Measurements from ENCODE around the gene METTL2A.
"Not testable (repeated sequence)": the region's sequence is repeated elsewhere in the genome, so short reads cannot be mapped to it uniquely, and the experiment has no call there.

The METTL2A gene

DNA sequence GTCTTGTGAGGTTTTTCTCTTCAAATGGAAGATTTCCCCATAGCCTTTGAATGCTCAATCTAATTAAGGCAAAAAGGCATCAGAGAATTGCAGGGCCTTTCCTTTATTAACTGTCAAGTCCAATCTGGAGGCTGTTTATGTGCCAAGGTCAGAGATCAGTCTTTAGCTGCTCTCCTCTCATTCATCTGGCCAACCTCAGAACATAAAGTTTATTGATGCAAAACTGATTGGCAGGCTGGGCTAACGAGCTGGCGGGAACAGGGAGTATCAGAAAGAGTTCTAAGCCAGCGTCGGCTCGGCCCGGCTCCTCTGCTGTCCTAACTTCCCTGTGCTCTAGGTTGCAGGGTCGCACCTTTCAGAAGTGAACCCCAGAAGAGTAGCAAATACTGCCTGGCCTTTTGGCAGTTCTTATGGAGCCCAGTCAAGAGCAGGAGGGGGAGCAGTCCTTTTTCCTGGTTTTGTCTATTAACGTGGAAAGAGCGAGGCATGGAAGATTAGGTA lies 47.7 kb downstream of the METTL2A start:
- not testable (repeated sequence) for H3K9me3 ChIP-seq (ENCODE audit: control insufficient read depth, insufficient read depth, low read length); H4K20me1 ChIP-seq (ENCODE audit: control insufficient read depth, insufficient read depth, low read depth, low read length); H3K4me3 ChIP-seq (ENCODE audit: low read length); H3F3A ChIP-seq (ENCODE audit: control insufficient read depth, insufficient read depth); H3K4me2 ChIP-seq (ENCODE audit: low read length); H3K36me3 ChIP-seq (ENCODE audit: control insufficient read depth, low read length); H3K27me3 ChIP-seq (ENCODE audit: control insufficient read depth, low read length); H3K79me2 ChIP-seq (ENCODE audit: control insufficient read depth, low read length); H3K9me2 ChIP-seq (replicated peaks; ENCODE audit: control insufficient read depth, low read length); H3K27ac ChIP-seq (ENCODE audit: low read depth, low read length)
- peaks cover 13% of the 10 kb centered on the region for H3K4me1 ChIP-seq (ENCODE audit: control insufficient read depth, low read length)

DNA sequence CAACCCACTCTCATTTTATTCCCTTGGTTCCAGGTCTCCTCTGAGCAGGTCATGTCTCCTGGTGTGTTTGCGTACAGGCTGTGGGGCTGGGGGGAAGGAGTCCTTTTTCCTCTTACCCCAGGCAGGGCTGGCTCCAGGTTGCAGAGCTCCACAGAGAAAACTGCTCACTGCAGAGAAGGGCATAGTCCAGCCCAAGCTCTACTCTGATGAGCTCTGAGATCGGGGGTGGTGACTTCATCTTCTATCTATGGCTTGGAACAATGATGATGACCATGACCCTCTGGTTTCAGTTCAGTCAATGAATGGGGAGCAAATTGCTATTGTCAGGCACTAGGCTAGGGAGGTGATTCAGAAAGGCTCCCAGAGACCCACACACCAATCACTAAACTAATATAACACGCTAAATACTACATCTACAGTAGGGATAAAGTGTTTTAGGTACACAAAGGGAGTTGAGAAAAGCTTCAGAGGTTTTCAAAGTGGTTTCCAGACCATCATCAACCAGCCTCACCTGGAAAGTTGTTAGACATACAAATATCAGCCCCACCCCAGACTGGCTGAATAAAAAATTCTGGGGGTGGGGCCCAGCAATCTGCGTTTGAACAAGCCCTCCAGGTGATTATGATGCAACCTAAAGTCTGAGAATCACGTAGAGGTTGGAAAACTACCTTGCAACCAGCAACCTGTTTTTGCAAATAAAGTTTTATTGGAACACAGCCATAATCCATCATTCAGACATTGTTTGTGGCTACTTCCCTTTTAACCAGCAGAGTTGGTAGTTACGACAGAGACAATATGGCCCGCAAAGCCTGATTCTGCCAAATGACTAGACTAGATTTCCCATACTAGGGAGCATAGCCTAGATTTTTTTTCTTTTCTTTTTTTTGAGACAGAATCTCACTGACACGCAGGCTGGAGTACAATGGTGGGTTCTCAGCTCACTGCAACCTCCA lies 49.6 kb downstream of the METTL2A start:
- peaks cover 12% of the 10 kb centered on the region; the same call in 1 of the 2 replicates for H3K36me3 ChIP-seq (ENCODE audit: control insufficient read depth, low read length)
- not testable (repeated sequence) for H3K4me2 ChIP-seq (ENCODE audit: low read length); H3K9me3 ChIP-seq (ENCODE audit: control insufficient read depth, insufficient read depth, low read length); H3F3A ChIP-seq (ENCODE audit: control insufficient read depth, insufficient read depth); H3K4me3 ChIP-seq (ENCODE audit: low read length); H3K27ac ChIP-seq (ENCODE audit: low read depth, low read length); H3K9me2 ChIP-seq (replicated peaks; ENCODE audit: control insufficient read depth, low read length); H3K27me3 ChIP-seq (ENCODE audit: control insufficient read depth, low read length); H4K20me1 ChIP-seq (ENCODE audit: control insufficient read depth, insufficient read depth, low read depth, low read length)
- H3K4me1 ChIP-seq (ENCODE audit: control insufficient read depth, low read length), result peaks cover 24% of the 10 kb centered on the region
- peaks cover 27% of the 10 kb centered on the region for H3K79me2 ChIP-seq (ENCODE audit: control insufficient read depth, low read length)

DNA sequence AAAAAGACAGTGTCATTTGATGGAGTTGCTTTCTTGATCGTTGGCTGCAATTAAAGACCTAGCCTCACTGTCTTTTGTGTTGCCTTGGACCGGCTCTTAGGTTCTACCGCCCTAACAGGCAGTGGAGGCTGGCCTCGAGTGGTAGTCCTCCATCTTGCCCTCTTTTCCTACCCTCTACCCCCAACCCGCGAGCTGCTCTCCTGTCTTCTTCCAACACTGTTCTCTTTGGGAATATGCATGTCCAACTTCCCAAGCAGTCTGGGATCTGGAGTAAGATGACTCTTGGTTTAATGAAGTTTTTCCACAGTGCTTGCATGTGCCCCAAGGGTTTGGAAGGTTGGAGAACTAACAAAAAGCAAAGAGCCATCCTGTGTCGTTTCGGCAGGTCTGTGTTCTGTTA lies 53.4 kb downstream of the METTL2A start:
- H3F3A ChIP-seq (ENCODE audit: control insufficient read depth, insufficient read depth); H3K9me3 ChIP-seq (ENCODE audit: control insufficient read depth, insufficient read depth, low read length); H4K20me1 ChIP-seq (ENCODE audit: control insufficient read depth, insufficient read depth, low read depth, low read length); H3K9me2 ChIP-seq (replicated peaks; ENCODE audit: control insufficient read depth, low read length); H3K27me3 ChIP-seq (ENCODE audit: control insufficient read depth, low read length): not testable (repeated sequence)
- H3K27ac ChIP-seq (ENCODE audit: low read depth, low read length), result peak overlapping the region; percentile 59
- H3K4me1 ChIP-seq (ENCODE audit: control insufficient read depth, low read length), result peaks cover 22% of the 10 kb centered on the region
- H3K4me3 ChIP-seq (ENCODE audit: low read length), result peak overlapping the region; percentile 86
- H3K36me3 ChIP-seq (ENCODE audit: control insufficient read depth, low read length), result peaks cover 30% of the 10 kb centered on the region
- peaks cover 58% of the 10 kb centered on the region for H3K79me2 ChIP-seq (ENCODE audit: control insufficient read depth, low read length)
- H3K4me2 ChIP-seq (ENCODE audit: low read length), result peak overlapping the region; percentile 85

DNA sequence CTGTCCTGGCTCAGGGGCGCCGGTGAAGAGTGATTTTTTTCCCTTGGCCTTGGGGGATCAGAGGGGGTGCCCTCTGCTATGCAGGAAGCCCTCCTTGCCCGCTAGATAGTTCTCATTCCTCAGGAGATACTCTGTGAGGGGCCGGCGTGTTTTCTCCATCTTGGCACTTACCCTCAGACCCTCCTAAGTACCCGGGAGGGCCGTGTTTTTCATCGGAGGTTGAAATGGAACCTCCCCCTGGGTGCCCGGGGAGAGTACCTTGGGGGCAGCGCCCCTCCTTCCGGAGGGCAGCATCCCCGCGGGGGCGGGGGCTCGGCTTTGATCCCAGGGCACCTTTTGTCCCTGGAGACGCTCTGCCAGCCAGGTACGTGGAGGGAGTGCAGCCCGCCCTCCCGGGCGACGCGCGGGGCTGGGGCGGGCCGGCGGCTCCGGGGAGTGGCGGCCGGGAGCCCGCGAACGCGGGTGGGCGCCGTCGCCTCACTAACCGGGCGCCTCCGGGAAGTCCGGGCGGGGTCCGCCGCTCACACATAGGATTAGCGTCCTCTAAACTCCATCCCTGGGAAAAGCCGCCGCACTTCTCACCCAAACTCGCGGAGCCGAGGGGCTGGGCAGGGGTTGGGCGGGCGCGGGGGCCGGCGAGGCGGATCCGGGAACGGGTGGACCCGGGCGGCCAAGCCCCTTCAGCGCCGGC lies 54.2 kb downstream of the METTL2A start:
- peak overlapping the region; percentile 59 for H3K27ac ChIP-seq (ENCODE audit: low read depth, low read length)
- peak overlapping the region; percentile 85 for H3K4me2 ChIP-seq (ENCODE audit: low read length)
- peak overlapping the region; percentile 86 for H3K4me3 ChIP-seq (ENCODE audit: low read length)
- H3K27me3 ChIP-seq (ENCODE audit: control insufficient read depth, low read length); H4K20me1 ChIP-seq (ENCODE audit: control insufficient read depth, insufficient read depth, low read depth, low read length); H3F3A ChIP-seq (ENCODE audit: control insufficient read depth, insufficient read depth); H3K9me2 ChIP-seq (replicated peaks; ENCODE audit: control insufficient read depth, low read length); H3K9me3 ChIP-seq (ENCODE audit: control insufficient read depth, insufficient read depth, low read length): not testable (repeated sequence)
- H3K4me1 ChIP-seq (ENCODE audit: control insufficient read depth, low read length), result peaks cover 29% of the 10 kb centered on the region
- H3K79me2 ChIP-seq (ENCODE audit: control insufficient read depth, low read length), result peaks cover 65% of the 10 kb centered on the region
- H3K36me3 ChIP-seq (ENCODE audit: control insufficient read depth, low read length), result peaks cover 38% of the 10 kb centered on the region

DNA sequence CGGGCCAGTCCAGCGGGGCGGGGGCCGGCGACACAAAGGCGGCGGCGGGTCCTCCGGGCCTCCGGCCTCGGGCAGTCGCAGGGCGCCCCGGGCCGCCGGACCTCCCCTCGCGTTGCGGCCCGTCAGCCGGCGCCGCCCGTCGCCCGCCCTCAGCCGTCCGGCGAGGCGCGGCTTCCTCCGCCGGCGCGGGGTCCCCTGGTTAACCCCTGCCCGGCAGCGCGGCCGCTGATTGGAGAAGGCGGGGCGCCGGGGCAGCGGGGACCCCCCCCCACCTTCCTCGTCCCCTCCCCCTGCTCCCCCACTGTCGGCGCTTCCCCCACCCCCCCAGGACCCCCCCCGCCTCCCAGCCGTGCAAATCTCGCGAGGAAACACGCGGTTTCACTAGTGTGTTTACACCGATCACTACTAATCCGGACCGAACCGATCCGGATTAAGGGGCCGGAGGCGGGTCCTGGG lies 54.8 kb downstream of the METTL2A start, which contains the start of gene TLK2:
Gene TLK2, plus strand, starts transcription at position 402 of the 456 bp plus-strand sequence. CDS start 2,301 bp downstream, outside the sequence.
- TF ChIP-seq, protein P1, sequence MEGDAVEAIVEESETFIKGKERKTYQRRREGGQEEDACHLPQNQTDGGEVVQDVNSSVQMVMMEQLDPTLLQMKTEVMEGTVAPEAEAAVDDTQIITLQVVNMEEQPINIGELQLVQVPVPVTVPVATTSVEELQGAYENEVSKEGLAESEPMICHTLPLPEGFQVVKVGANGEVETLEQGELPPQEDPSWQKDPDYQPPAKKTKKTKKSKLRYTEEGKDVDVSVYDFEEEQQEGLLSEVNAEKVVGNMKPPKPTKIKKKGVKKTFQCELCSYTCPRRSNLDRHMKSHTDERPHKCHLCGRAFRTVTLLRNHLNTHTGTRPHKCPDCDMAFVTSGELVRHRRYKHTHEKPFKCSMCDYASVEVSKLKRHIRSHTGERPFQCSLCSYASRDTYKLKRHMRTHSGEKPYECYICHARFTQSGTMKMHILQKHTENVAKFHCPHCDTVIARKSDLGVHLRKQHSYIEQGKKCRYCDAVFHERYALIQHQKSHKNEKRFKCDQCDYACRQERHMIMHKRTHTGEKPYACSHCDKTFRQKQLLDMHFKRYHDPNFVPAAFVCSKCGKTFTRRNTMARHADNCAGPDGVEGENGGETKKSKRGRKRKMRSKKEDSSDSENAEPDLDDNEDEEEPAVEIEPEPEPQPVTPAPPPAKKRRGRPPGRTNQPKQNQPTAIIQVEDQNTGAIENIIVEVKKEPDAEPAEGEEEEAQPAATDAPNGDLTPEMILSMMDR (IDR thresholded peaks at IDR 0.05; ENCODE audit: low read depth, low read length, poor library complexity, severe bottlenecking), result no peak
- TF ChIP-seq EZH2phosphoT487 (IDR thresholded peaks at IDR 0.05; ENCODE audit: borderline replicate concordance, low read length), result no peak
- Histone ChIP-seq H3K36me3 (ENCODE audit: control insufficient read depth, low read length) (peaks cover 42% of the 10 kb centered on the region), H3K27ac (ENCODE audit: low read depth, low read length) (peak within 1 kb of the TSS; percentile 71), H3K79me2 (ENCODE audit: control insufficient read depth, low read length) (peaks cover 71% of the 10 kb centered on the region), H3K4me3 (ENCODE audit: low read length) (peak within 1 kb of the TSS; percentile 88), H4K20me1 (ENCODE audit: control insufficient read depth, insufficient read depth, low read depth, low read length) (0 out of 2 replicates have a peak, but pooled peaks cover 2% of the 10 kb centered on the region), H3K27me3 (ENCODE audit: control insufficient read depth, low read length) (no peaks in the 10 kb centered on the region), H3K4me2 (ENCODE audit: low read length) (peak within 1 kb of the TSS; percentile 85), H3K9me2 (replicated peaks; ENCODE audit: control insufficient read depth, low read length) (no peaks in the 10 kb centered on the region), H3K9me3 (ENCODE audit: control insufficient read depth, insufficient read depth, low read length) (no peaks in the 10 kb centered on the region), H3F3A (ENCODE audit: control insufficient read depth, insufficient read depth) (no peaks in the 10 kb centered on the region), H3K4me1 (ENCODE audit: control insufficient read depth, low read length) (peaks cover 31% of the 10 kb centered on the region)

DNA sequence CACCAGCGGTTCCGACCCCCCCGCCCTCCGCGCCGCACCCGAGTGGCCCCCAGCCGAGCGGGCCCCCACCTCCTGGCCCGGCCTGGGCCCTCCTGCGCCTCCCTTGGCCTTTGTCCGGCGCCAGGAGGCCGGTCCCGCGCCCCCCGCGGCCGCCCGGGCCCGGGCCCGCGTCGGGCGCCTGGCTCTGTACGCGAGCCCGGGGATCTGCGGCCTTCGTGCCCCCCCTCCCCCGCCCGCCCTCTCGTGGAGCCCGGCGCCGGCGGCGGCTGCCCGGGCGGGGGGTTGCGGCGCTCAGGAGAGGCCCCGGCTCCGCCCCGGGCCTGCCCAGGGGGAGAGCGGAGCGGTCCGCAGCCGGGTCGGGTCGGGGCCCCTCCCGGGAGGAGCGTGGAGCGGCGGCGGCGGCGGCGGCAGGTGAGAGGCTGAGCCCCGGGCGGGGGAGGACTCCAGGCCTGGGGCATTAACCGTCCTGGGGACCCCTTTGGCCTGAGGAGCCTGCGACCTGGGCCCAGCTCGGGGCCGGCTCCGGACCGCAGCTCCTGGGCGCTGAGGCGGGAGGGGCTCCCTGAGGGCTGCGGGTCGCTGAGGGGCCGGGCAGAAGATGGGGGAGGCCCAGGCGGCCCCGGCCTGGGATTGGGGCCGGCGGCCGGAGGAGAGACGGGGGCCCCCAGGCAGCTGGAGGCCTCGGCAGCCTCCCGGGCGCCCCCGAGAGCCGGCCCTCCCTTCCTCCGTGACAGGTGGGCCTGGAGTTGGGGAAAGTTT lies 55.4 kb downstream of the METTL2A start:
- Histone ChIP-seq H3K27ac (ENCODE audit: low read depth, low read length) (peak overlapping the region; percentile 71), H3K36me3 (ENCODE audit: control insufficient read depth, low read length) (peaks cover 47% of the 10 kb centered on the region), H3K4me3 (ENCODE audit: low read length) (peak overlapping the region; percentile 88), H3K4me1 (ENCODE audit: control insufficient read depth, low read length) (peaks cover 31% of the 10 kb centered on the region), H3K4me2 (ENCODE audit: low read length) (peak overlapping the region; percentile 77), H3K79me2 (ENCODE audit: control insufficient read depth, low read length) (peaks cover 77% of the 10 kb centered on the region)
- not testable (repeated sequence) for H3F3A ChIP-seq (ENCODE audit: control insufficient read depth, insufficient read depth); H4K20me1 ChIP-seq (ENCODE audit: control insufficient read depth, insufficient read depth, low read depth, low read length); H3K27me3 ChIP-seq (ENCODE audit: control insufficient read depth, low read length); H3K9me2 ChIP-seq (replicated peaks; ENCODE audit: control insufficient read depth, low read length); H3K9me3 ChIP-seq (ENCODE audit: control insufficient read depth, insufficient read depth, low read length)
